CD4-positive, alpha-beta T cell treated with Interleukin-17A for 1 hour (primary cell): Measurements from ENCODE around the gene STARD7.
"Not testable (repeated sequence)": the region's sequence is repeated elsewhere in the genome, so short reads cannot be mapped to it uniquely, and the experiment has no call there.

Experiments used
- DNase-seq: peaks from one replicate; pipeline ENCODE4 v3.0.0-alpha.2; 2020

Gene STARD7

DNA sequence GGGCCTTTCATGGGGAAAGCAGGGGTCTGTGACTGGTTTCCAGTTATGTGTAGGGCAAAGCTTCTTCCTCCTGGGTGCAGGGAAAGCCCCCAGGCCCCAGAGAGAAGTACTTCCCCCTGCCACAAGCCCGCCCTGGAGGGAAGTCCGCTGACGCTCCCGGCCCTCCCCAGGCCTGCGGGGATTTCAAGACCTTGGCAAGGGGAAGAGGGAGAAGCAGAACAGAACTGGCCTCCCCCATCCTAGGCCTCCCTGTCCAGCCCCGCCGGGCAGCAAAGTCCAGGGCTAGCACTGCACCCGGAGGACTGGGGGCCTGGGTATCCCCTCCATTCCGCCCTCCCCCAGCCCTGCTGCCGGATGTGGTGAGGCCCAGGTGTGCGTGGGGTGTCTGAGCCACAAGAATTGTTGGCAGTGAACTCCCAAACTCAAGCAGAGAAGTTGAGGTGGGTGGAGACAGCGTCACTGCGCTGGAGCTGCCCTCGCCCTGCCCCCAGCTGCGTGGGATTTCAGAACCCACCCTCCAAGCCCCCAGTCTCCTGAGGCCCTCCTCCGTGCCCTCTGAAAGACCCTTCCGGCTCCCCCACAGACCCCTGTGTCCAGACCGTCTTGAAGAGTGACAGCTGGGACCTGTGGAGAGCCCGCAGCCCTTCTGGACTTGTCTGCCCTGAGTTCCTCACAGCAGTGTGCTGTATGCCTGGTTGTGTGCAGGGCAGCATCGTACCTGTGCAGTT is 62.3 kb downstream of the STARD7 start:
- DNase-seq, result peak; percentile 92

DNA sequence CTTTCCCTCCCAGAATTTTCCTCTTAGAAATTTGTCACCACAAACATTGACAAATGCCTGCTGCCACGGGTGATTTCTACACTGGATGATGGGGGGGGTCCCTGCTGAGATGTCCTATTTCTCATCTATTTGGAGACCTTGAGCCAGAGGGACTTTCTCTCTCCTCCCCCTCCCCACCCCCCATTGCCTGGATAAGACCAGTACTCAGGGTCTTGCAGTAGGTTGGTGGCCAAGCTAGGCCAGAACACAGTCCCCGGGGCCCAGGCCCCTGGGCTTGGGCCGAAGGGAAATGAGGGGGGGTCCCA is 62.8 kb downstream of the STARD7 start:
- DNase-seq, result no peak

DNA sequence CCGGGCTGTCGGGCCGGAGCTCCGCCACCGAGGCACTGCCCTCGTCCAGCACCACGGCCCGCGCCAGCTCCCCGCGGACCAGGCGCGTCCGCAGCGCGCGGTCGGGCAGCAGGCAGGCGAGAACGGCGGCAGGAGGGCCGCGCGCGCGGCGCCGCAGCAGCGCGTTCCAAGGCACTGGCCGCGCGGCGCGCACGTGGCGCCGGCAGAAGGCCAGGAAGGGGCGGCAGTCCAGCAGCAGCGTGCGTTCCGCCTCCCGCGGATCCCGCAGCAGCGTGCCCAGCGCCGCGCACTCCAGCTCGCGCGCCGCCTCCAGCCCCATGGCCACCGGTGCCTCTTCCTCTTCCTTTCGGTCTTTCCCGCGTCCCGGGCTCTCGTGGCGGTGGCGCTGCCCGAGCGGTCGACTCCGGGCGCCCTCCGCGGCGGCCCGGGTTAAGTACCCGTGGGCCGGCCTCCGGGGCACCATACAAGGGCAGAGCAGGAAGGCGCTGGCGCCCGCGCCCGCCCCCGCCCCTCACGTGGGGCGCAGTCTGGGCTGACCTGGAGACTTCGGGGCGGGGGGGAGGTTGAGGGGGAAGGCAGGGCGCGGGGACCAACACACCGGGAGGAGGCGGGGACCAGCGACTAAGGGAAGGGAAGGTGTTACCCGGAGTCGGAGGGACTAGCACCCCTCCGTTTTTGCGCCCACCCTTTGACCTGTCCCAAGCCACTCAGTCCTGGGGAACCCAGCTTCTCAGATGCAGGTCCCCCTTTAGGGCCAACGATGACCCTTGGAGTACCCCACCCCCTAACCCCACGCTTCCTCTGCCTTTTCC is 63.4 kb downstream of the STARD7 start, which contains the start of gene DUSP2:
Gene DUSP2, minus strand, starts transcription at position 405 of the 812 bp plus-strand sequence. Its CDS starts 86 bp downstream, at position 319.
- peak; percentile 94 for DNase-seq

DNA sequence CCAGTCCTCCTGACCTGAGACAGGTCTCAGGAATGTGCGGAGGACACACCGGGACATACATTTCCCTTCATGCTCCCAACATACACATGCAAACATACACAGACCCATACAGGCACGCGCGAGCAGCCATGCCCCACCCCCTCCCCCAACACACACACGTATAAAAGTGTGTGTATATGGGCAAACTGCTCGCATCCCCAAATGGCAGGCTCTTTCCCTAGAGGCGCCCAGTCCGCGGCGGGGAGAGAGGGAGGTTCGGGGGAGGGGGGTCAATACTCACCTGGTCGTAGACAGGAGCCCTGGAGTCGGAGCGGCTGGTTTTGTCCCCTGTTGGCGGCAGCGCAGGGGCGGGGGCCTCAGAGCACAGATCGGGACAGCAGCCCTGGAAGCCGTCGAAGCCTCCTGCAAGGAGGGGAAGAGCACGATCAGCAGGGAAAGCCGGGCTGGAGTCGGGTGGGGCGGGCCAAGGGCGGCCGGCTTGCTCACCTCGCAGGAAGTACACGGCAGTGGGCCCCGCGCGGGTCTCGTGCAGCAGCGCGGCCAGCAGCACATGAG is 64.1 kb downstream of the STARD7 start:
- peak; percentile 50 for DNase-seq

DNA sequence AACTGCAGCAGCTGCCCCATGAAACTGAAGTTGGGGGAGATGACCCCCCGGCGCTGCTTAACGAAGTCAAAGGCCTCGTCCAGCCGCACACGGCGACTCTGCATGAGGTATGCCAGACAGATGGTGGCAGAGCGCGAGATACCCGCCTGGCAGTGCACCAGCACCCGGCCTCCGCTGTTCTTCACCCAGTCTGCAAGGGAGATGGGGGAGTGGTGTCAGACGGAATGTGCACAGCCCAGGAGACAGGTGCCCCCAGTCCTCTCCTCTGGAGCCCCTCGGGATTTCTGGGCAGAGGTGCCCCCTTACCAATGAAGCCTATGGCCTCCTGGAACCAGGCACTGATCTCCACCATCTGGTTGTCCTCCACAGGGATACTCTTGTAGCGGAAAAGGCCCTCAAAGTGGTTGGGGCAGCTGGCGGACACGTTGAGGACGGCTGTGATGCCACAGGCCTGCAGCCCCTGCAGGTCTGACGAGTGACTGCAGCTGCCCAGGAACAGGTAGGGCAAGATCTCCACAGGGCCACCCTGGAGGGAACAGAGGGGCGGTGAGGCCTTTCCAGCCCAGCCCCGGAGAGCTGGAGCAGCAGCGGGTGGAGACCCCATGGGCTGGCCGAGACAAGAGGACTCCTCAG is 64.7 kb downstream of the STARD7 start:
- peak; percentile 52 for DNase-seq

DNA sequence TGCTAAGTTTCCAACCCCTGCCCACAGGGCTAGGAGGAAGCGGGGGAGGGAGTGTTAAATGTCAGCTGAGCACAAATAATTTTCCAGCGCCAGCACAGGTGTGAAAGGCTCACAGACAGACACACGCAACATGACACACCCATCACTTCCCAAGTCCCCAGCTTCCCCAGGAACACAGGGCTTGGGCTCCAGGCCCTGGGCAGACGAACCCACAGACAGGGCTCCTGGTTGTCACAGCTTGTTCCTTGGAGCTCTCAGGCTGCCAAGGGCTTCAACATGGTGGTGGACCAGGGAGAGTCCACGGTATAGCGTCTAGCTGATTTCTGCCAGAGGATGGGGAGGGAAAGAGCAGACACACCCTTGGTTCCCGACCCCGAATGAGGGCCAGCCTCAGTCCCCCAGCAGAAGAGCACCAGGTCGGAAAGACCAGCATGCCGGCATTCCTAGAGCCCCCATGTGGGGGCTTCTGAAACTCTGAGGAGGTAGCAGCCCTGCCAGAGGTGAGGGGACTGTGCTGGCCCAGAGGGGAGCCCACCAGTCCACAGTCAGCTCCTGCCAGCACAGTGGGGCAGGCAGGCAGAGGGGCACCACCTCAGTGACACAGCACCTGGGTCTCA is 65.3 kb downstream of the STARD7 start:
- peak; percentile 56 for DNase-seq

DNA sequence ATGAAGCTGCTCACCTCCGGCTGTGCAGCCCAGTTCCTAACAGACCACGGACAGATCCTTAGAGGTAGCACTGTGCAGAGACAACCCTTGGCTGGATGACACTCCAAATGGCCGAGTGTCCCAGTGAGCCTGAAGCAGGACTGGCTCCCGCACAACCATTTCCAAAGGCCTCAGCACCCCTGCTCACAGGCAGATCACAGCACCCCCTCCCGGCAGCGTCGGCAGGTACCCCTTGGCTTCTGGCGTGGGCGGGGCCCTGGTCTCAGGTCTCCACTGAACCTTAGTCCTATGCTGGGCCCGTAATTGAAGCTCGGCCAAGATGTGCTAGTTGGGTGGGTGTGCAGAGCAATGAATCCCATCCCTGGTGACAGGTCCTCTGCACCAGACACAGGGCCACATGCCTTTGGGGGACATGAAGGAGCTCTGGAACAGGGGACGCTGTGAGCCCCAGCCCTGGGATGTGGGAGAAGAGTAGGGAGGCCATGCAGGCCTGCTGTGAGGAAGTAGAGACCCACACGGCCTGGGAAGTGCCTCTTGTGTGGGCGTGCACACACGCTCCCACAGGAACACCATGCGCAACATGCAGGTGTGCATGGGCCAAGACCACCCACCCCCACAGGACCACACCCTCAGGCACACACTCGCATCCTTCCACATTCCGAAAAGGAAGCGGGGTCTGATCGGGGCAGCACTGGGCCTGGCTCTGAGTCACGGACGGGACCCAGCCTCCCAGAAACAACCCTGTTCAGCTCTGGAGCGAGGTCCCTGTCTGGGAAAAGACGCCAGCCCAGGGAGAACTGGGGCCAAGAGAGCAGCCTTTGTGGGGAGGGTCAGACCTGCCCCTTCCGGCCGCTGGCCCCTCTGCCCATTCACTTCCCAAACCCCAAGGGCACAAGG is 66.2 kb downstream of the STARD7 start:
- DNase-seq, result peak; percentile 82

DNA sequence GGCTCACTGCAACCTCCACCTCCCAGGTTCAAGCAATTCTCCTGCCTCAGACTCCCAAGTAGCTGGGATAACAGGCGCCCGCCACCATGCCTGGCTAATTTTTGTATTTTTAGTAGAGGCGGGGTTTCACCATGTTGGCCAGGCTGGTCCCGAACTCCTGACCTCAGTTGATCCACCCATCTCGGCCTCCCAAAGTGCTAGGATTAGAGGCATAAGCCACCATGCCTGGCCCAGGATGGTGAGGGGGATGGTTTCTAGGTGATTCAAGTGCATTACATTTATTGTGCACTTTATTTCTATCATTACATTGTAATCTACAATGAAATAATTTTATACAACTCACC is 67.0 kb downstream of the STARD7 start:
- DNase-seq, result not testable (repeated sequence)

DNA sequence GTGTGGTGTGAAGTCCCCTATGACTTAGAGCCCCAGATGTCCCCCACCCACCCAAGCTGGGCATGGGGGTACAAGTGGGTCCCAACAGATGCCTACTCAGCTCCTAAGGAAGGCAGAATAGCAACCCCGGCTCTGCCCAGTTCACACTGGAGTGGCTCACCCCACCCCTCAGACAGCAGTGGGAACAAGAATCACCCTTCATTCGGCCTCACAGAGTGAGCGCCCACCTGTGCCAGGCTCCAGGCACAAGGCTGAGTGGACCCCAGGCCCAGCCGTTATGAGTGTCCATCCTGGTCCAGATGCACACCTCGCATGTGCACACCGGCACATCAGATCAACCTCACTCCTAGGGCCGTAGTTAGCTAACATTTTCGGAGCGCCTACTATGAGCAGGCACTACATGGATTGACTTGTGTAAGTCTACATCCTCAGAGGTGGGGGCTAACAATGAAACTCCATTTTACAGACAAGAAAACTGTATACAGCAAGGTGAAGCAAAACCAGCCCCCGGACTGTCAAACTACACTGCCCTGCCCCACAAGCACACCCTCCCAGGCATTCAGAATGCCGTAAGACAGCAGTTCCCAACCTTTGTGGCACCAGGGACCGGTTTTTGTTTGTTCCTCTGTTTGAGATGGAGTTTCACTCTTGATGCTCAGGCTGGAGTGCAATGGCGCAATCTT is 67.5 kb downstream of the STARD7 start:
- peak; percentile 51 for DNase-seq

DNA sequence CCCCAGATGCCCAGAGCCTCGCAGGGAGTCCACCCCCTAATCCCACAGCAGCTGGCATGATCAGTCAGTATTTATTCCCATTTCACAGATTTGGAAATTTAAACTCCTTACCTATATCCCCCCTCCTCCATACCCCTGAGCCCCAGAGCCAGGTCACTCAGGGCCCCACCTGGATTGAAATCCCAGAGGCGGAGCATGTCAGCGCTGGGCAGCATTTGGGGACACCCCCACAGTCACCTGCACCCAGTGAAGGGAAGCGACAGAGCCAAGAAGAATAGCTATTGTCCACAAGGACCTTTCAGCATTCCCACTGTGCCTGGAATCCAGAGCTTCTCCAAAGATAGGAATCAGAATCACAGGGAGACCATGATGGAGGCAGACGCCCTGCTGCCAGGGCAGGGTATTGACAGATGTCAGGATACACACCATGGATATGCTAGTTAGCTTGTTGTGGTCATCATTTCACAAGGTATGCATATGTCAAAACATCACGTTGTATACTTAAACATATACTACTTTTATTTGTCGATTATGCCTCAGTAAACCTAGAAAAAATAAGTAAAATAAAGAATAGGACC is 69.4 kb downstream of the STARD7 start:
- peak; percentile 30 for DNase-seq

DNA sequence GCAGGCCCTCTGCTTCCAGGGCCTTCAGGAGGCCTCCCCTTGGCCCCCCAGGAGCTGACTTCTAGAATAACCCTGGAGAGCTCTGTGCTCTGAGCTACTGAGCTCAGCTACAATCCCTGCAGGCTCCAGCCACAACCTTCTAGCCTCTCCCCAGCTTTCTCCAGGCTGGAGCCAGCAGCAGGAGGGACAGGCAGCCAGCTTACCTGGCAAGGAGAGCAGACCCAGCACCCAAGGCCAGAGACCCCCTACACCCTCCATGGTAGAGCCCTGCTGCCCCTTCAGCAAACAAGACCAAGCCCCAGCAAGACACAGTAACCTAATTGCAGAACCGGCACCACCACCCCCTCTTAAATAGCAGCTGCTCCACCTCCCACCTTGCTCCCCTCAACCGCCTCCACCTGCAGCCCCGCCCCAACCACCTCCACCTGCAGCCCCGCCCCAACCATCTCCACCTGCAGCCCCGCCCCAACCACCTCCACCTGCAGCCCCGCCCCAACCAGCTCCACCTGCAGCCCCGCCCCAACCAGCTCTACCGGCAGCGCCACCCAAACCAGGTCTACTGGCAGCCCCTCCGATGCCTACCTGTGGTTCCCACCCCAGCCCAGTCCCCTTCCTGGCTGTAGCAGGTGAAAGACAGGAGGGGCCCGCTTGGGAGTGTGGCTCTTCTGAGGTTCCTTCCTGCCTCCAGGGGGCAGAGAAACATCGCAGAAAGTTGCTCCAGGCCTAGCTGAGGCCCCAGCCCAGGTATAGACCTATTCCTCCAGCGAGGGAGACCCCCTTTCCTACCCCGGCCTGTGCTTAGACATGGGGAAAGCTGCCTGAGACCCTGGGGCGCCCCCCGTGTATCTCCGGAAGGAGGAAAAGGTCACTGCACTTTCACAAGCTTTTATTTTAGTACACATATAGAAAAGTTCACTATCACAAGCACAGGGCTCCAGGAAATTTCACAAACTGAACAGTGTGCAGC is 70.2 kb downstream of the STARD7 start, which contains the start of gene ASTL:
Gene ASTL, minus strand, starts transcription at position 324 of the 967 bp plus-strand sequence. Its CDS starts 66 bp downstream, at position 258.
- peak; percentile 77 for DNase-seq

DNA sequence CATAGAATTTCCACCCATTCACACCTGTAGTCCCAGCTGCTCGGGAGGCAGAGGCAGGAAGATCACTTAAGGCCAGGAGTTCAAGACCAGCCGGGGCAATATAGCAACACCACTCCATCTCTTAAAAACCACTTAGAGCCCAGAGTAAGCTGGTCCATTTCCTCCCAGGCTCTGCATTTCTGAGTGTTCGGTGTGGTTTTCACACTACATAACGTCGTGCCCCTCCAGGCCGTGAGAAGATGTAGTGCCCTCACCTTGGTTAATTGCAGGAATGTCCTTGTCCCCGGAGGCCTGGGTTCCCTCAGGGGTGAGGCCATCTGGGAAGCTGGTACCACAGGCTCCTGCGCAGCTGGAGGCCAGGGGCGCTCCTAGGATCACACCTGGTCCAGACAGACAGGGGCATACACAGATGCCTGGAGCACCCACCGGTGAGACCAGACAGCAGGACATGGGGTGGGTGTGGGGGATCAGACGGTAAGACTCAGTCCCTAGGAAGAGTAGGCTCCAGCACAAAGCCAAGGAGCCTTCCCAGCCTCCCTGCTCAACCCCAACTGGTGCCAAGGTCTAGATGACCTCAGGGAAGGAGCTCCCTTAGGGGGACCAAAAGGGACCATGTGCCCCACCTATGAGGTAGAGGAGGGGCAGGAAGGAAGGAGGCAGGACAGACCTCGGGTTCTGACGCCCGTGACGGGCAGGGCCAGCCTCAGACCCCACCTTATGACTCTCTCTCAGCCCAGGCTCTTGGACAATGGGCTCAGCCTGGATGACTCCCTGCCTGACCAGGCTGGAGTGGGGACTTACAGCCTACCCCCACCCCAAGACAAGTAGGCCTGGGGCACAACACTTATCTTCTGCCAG is 71.1 kb downstream of the STARD7 start:
- peak; percentile 37 for DNase-seq

DNA sequence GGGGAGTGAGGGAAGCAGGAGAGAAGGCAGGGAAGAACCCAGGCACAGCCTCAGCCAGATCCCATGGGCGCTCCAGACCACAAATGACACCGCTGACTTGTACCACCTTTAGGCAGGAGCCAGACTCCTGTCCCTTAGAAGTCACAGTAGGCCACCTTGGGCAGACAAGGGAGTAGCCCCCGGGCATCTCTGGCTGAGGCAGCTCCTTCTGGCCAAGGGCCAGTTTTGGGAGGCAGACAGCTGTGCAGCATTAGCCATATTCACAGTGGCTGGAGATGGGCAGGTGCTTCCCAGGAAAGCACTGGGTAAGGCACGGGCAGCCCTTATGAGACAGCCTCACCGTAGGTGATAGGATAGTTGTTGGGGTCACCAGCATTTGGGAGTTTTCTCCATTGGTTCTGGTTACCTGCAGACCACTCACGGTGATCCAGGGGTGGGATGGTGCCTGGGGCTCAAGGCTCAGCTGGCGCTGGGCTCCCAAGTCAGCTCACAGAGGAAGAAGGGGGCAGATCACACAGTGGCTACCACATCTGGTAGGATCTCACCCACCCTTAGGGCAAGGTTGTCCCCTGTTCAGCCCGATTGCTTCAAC is 72.4 kb downstream of the STARD7 start:
- DNase-seq, result peak; percentile 31

DNA sequence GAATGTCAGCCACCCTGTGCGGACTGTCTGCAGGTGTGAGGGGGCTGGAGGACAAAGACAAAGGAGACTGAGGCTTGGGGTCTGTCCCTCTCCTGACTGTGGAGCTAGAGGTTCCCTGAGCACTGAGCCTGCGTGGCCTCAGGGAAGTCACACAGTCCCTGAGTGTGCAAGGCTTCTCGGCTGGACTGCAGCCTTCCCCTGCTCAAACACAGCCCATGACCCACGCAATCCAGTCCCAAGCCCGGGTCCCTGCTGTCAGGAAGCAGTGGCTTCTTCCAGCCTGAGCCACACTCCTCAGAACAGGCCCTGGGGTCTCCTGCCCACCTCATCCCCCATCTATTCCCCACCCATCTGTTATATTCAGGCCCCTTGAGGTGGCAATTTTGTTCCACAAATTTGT is 73.0 kb downstream of the STARD7 start:
- no peak for DNase-seq

DNA sequence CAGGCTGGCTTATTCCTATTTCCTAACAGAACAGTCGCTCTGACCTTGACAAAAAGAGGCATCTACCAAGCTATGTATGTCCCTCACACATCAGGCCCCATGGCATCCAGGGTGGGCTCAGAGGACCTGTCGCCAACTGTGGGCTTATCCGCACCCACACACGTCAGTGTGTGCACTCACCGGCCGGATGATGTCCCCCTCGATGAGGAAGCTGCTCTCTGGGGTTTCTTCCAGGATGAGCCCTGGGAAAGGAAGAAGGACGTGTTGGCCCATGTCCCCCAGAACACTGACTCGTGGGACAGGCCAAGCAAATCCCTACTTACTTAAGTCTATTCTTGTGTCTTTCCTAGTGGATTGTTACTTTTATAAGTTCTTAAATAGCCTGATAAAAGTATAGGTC is 73.5 kb downstream of the STARD7 start:
- peak; percentile 16 for DNase-seq
